GM10847 (cell line): ENCODE measurements around the gene RUNX2.

Experiments
- POLR2A ChIP-seq: IDR thresholded peaks from 2 replicates; pipeline ENCODE4 v1.6.1; 2011; ENCODE audit not compliant: insufficient read length; ENCODE audit errors: extremely low read depth

The RUNX2 gene

DNA sequence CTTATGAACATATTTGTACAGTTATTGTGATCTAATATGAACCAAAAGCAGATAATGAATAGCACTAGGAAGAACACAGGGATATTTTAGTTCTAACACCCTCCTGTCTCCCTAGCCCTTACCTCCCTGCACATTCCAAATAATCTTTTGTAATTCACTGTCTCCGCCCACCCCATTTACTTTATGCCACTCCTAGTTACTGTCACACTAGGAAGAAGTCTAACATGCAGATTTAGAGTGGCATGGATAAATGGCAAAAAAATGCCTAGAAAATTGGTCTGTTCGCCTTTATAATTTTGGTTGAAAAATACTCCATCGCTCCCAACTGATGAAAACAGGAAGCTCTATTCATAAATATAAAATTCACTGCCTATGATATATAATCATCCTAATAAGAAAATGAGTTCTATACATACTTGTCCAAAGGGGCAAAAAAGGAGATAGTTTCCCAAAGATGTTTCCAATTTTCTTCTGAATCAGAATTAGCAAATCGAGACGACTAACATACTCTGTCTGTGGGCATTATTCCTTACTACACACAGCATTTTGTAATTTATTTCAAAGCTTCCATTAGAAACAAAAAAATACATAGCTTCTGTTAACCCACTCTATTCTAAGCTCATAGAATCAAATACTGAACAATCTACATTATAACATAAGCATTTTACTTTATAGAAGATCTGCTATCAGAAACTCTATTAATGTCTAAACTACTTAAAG is 1.3 kb upstream of the RUNX2 start:
- TF ChIP-seq POLR2A = no peak

GRCh38 chr6:45328523-45328922 is 393 bp downstream of the RUNX2 start:
- no peak for TF ChIP-seq POLR2A

DNA sequence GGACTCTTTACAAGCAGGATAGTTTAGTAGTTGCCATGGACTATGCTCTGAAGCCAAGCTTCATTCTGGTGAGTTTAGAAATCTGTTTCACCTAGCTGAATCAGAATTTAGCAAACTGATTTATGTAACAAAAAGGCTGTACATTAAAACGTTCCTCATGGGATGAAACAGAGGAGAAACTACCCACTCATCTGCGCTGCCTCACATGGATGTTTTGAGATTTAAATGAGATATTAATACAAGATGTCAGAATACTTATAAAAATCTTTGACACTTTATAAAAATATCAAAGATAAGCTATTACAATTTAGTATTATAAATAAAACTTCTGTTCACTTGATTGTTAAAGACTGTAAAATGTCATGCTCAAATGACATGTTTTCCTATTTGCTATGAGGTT is 16.8 kb downstream of the RUNX2 start:
- TF ChIP-seq POLR2A = no peak

GRCh38 chr6:45350186-45350710 is 22.1 kb downstream of the RUNX2 start:
- no peak for TF ChIP-seq POLR2A

- no peak for TF ChIP-seq POLR2A
These were observed 22.9 kb downstream of the RUNX2 start for GRCh38 chr6:45351076-45351475.

- TF ChIP-seq POLR2A = no peak
These were observed 23.5 kb downstream of the RUNX2 start for GRCh38 chr6:45351667-45352066.

DNA sequence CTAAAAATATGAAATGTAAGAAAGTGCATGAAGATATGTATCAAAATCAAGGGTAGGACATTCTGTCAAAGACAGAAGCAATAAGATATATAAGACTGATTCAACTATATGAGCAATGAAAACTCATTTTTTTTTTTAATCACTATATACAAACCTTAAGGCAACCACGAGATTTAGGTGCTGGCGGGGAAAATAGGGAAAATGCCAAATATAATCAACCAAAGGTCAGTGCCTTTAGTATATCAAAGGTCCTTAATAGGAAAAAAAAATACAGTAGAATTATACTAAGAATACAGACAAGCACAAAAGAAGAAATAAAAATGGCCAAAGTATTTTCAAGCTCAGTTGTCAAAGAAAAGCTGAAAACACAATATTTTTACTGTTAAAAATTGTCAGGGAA is 25.5 kb downstream of the RUNX2 start:
- TF ChIP-seq POLR2A = no peak

- no peak for TF ChIP-seq POLR2A
These were observed 36.3 kb downstream of the RUNX2 start for GRCh38 chr6:45364466-45364865.

DNA sequence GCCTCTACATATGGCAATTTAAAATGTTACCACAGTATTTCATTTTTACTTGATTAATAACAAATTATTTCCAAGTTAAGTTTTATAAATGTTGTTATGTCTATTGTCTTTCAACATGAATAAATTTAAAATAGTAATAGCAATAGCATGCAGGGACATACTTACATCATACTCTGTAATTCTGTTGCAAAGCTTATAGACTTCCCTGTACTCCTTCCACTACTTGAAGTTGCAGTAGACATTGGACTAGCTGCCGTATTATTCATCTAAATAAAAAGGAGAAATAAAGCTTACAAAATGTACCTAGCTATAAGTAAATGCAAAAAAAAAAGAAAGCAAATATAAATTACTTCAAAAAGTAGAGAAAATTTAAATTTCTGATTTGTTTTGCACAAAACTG is 36.9 kb downstream of the RUNX2 start:
- no peak for TF ChIP-seq POLR2A

DNA sequence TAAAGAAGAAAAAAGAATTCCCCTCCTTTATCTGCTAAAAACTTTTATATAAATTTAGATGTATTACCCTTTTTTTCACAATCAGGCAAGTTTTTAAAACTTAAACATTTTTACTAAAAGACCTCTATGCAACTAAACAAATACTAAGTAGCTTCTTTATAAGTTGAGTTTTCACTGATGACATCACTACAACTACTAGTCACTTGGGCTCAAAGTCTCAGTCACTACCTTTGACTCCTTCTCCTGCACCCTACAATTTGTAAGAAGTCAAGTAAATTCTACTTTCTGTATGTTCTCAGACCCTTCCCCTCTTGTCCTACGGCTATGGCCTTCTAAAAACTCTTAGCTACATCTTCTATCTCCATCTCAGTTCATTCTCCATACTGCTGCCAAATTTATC is 38.4 kb downstream of the RUNX2 start:
- no peak for TF ChIP-seq POLR2A

- no peak for TF ChIP-seq POLR2A
These were observed 39.9 kb downstream of the RUNX2 start for GRCh38 chr6:45367999-45368398.

- no peak for TF ChIP-seq POLR2A
These were observed 41.7 kb downstream of the RUNX2 start for GRCh38 chr6:45369870-45370269.

- TF ChIP-seq POLR2A = no peak
These were observed 43.9 kb downstream of the RUNX2 start for GRCh38 chr6:45371924-45372573.

GRCh38 chr6:45375449-45375848 is 47.3 kb downstream of the RUNX2 start:
- no peak for TF ChIP-seq POLR2A

DNA sequence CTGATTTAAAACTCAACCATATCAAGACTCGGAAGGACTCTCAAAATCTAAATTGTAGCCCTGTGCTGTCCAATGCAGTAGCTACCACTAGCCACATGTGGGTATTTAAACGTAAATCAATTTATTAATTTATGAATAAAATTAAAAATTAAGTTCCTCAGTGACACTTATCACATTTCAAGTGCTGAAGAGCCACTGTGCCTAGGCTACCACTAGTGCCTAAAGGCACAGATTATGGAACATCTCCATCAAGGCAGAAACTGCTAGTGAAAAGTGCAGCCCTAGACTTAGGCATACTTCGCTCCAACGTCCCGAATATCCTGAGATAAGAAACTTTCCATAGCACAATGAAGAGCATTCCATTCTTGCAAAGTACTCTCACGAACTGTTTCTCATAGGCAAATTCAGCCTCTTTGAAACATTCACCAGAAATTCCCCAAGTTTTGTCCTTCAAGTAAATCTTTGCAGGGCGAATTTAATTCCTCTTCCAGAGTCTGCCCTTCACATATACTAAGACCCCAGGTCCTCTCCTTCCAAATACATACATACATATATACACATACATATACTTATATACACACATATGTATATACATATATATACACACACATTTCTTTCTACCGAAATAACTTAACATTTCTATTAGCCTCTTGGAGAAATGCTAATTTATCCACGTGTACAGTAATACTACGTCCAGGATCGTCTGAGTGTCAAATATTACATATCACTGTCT is 48.3 kb downstream of the RUNX2 start:
- no peak for TF ChIP-seq POLR2A

DNA sequence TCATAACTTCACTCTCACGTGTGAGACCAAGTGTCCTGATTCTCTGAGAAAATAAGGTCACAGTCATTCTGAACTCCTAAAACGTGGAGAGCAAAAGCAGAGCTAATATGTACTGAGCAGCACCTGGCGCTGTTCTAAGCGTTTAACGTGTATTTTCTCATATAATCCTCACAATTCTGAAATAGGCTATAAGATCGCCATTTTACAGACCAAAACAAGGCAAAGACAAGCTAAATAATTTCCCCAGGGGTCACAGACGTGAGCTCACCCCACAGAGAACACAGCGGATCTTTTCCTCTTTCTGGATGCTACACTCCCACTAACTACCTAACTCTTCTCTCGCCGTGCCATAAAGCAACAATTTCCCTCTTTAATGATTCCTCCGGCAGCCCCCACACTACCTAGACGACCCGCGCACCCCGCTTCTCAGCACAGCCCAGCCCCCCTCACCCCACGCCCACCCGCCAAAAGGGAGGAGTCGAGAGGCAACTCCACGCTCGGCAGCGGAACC is 49.0 kb downstream of the RUNX2 start:
- no peak for TF ChIP-seq POLR2A
